SK-N-SH (cell line): Measurements from ENCODE around the gene ADAMTSL1.

ENCODE experiments used
- CHD2 ChIP-seq: fragments of 150-350 bp; IDR thresholded peaks from 2 replicates; pipeline ENCODE4 v1.6.1; 2018; ENCODE audit warnings: low read length; ENCODE audit not compliant: partially characterized antibody
- EZH2phosphoT487 ChIP-seq: fragments of 200-600 bp; sonication (generic); IDR thresholded peaks from 2 replicates; pipeline ENCODE4 v1.6.1; 2017; ENCODE audit warnings: low read depth, mixed run types, mild to moderate bottlenecking, antibody characterized with exemption, moderate library complexity, borderline replicate concordance
- GABPA ChIP-seq: IDR thresholded peaks from 2 replicates; pipeline ENCODE4 v1.4.0; 2012; ENCODE audit warnings: low read depth, mild to moderate bottlenecking
- POLR2AphosphoS5 ChIP-seq: IDR thresholded peaks from 2 replicates; pipeline ENCODE4 v1.6.1; 2012; ENCODE audit warnings: low read depth, low read length
- RCOR1 ChIP-seq: fragments of 150-350 bp; IDR thresholded peaks from 2 replicates; pipeline ENCODE4 v1.6.1; 2017; ENCODE audit warnings: antibody characterized with exemption, low read length
- YY1 ChIP-seq: IDR thresholded peaks from 2 replicates; pipeline ENCODE4 v1.4.0; 2012; ENCODE audit warnings: low read depth, mild to moderate bottlenecking
- TF ChIP-seq, protein P1 (sequence below): IDR thresholded peaks from 2 replicates; pipeline ENCODE4 v1.4.0; 2012; ENCODE audit warnings: low read depth, borderline replicate concordance
- TF ChIP-seq, protein P2 (sequence below): fragments of 200-600 bp; sonication (generic); IDR thresholded peaks from 2 replicates; pipeline ENCODE4 v1.6.1; 2017; ENCODE audit warnings: antibody characterized with exemption, mild to moderate bottlenecking, moderate library complexity
- TF ChIP-seq, protein P3 (sequence below): IDR thresholded peaks from 2 replicates; pipeline ENCODE4 v1.6.1; 2012; ENCODE audit warnings: mild to moderate bottlenecking, low read depth, low read length, moderate library complexity
- TF ChIP-seq, protein P4 (sequence below): IDR thresholded peaks from 2 replicates; pipeline ENCODE4; 2012
- TF ChIP-seq, protein P5 (sequence below): fragments of 150-350 bp; IDR thresholded peaks from 2 replicates; pipeline ENCODE4 v1.6.1; 2016; ENCODE audit warnings: mild to moderate bottlenecking, low read depth, low read length
- TF ChIP-seq, protein P6 (sequence below): fragments of 150-350 bp; IDR thresholded peaks from 2 replicates; pipeline ENCODE4 v1.6.1; 2017; ENCODE audit warnings: antibody characterized with exemption, low read length, low read depth, borderline replicate concordance

DNA sequence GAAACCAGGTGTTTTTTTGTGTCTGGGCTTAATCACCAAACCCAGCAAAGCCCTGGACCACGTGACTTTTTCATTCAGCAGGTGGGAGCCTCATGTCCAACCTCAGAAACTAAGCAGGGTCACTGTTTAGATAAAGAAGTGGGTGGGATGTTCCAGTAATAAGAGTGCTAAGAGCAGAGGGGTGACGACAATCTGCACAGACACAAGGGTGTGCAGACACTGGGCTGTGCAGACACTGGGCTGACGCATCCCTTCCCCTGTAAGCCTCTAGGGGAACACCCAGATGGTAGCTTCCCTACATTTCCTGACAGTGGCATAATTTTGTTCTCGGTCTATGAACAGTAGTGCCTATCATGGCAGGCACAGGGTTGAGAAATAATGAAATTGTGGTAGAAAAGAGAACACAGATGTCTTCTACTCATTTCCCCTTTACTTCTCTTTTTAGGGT is 474.0 kb downstream of the ADAMTSL1 start:
- TF ChIP-seq, protein P1, sequence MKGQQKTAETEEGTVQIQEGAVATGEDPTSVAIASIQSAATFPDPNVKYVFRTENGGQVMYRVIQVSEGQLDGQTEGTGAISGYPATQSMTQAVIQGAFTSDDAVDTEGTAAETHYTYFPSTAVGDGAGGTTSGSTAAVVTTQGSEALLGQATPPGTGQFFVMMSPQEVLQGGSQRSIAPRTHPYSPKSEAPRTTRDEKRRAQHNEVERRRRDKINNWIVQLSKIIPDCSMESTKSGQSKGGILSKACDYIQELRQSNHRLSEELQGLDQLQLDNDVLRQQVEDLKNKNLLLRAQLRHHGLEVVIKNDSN = no peak
- TF ChIP-seq, protein P2, sequence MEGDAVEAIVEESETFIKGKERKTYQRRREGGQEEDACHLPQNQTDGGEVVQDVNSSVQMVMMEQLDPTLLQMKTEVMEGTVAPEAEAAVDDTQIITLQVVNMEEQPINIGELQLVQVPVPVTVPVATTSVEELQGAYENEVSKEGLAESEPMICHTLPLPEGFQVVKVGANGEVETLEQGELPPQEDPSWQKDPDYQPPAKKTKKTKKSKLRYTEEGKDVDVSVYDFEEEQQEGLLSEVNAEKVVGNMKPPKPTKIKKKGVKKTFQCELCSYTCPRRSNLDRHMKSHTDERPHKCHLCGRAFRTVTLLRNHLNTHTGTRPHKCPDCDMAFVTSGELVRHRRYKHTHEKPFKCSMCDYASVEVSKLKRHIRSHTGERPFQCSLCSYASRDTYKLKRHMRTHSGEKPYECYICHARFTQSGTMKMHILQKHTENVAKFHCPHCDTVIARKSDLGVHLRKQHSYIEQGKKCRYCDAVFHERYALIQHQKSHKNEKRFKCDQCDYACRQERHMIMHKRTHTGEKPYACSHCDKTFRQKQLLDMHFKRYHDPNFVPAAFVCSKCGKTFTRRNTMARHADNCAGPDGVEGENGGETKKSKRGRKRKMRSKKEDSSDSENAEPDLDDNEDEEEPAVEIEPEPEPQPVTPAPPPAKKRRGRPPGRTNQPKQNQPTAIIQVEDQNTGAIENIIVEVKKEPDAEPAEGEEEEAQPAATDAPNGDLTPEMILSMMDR = no peak
- no peak for TF ChIP-seq RCOR1
- TF ChIP-seq POLR2AphosphoS5 = no peak
- TF ChIP-seq, protein P3, sequence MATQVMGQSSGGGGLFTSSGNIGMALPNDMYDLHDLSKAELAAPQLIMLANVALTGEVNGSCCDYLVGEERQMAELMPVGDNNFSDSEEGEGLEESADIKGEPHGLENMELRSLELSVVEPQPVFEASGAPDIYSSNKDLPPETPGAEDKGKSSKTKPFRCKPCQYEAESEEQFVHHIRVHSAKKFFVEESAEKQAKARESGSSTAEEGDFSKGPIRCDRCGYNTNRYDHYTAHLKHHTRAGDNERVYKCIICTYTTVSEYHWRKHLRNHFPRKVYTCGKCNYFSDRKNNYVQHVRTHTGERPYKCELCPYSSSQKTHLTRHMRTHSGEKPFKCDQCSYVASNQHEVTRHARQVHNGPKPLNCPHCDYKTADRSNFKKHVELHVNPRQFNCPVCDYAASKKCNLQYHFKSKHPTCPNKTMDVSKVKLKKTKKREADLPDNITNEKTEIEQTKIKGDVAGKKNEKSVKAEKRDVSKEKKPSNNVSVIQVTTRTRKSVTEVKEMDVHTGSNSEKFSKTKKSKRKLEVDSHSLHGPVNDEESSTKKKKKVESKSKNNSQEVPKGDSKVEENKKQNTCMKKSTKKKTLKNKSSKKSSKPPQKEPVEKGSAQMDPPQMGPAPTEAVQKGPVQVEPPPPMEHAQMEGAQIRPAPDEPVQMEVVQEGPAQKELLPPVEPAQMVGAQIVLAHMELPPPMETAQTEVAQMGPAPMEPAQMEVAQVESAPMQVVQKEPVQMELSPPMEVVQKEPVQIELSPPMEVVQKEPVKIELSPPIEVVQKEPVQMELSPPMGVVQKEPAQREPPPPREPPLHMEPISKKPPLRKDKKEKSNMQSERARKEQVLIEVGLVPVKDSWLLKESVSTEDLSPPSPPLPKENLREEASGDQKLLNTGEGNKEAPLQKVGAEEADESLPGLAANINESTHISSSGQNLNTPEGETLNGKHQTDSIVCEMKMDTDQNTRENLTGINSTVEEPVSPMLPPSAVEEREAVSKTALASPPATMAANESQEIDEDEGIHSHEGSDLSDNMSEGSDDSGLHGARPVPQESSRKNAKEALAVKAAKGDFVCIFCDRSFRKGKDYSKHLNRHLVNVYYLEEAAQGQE = no peak
- TF ChIP-seq, protein P4, sequence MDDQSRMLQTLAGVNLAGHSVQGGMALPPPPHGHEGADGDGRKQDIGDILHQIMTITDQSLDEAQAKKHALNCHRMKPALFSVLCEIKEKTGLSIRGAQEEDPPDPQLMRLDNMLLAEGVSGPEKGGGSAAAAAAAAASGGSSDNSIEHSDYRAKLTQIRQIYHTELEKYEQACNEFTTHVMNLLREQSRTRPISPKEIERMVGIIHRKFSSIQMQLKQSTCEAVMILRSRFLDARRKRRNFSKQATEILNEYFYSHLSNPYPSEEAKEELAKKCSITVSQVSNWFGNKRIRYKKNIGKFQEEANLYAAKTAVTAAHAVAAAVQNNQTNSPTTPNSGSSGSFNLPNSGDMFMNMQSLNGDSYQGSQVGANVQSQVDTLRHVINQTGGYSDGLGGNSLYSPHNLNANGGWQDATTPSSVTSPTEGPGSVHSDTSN = no peak
- no peak for TF ChIP-seq YY1
- no peak for TF ChIP-seq CHD2
- TF ChIP-seq GABPA = no peak
- TF ChIP-seq, protein P5, sequence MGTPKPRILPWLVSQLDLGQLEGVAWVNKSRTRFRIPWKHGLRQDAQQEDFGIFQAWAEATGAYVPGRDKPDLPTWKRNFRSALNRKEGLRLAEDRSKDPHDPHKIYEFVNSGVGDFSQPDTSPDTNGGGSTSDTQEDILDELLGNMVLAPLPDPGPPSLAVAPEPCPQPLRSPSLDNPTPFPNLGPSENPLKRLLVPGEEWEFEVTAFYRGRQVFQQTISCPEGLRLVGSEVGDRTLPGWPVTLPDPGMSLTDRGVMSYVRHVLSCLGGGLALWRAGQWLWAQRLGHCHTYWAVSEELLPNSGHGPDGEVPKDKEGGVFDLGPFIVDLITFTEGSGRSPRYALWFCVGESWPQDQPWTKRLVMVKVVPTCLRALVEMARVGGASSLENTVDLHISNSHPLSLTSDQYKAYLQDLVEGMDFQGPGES = no peak
- TF ChIP-seq, protein P6, sequence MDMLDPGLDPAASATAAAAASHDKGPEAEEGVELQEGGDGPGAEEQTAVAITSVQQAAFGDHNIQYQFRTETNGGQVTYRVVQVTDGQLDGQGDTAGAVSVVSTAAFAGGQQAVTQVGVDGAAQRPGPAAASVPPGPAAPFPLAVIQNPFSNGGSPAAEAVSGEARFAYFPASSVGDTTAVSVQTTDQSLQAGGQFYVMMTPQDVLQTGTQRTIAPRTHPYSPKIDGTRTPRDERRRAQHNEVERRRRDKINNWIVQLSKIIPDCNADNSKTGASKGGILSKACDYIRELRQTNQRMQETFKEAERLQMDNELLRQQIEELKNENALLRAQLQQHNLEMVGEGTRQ = no peak
- no peak for TF ChIP-seq EZH2phosphoT487
